MM.1S (cell line): ENCODE measurements around the gene KMT2D.

Experiments used
- CTCF ChIP-seq: fragments of 300-600 bp; sonication (generic); IDR thresholded peaks from 2 replicates; pipeline ENCODE4 v1.5.1; 2016; ENCODE audit warnings: antibody characterized with exemption, low read length, mixed read lengths
- EZH2 ChIP-seq: fragments of 300-600 bp; sonication (generic); optimal IDR thresholded peaks from 2 replicates; pipeline ENCODE3; 2017; ENCODE audit warnings: low read depth, mild to moderate bottlenecking, antibody characterized with exemption, low read length, mixed read lengths
- EZH2phosphoT487 ChIP-seq: fragments of 300-600 bp; sonication (generic); IDR thresholded peaks from 2 replicates; pipeline ENCODE4 v1.6.1; 2018; ENCODE audit warnings: antibody characterized with exemption, low read length

- no peak for TF ChIP-seq CTCF
- TF ChIP-seq EZH2: no peak
- TF ChIP-seq EZH2phosphoT487: no peak
Observed at GRCh38 chr12:49041881-49042484, 18.6 kb downstream of the KMT2D start.
